Parathyroid adenoma (tissue), 2 donors: ENCODE results near the gene CPNE5.

Source experiments
- H2AFZ ChIP-seq: fragments of 300-600 bp; sonication (generic); one replicate; pipeline ENCODE4 v1.7.0; 2017; ENCODE audit warnings: antibody characterized with exemption, mild to moderate bottlenecking
- H3K27ac ChIP-seq: fragments of 300-600 bp; sonication (generic); one replicate; pipeline ENCODE4 v1.7.0; 2017
- H3K27me3 ChIP-seq: fragments of 300-600 bp; sonication (generic); one replicate; pipeline ENCODE4 v1.7.0; 2017; ENCODE audit warnings: low read length; ENCODE audit not compliant: control insufficient read depth, insufficient read depth
- H3K36me3 ChIP-seq: fragments of 300-600 bp; sonication (generic); one replicate; pipeline ENCODE4 v1.7.0; 2017; ENCODE audit warnings: low read length; ENCODE audit not compliant: control insufficient read depth, insufficient read depth
- H3K4me1 ChIP-seq: fragments of 300-600 bp; sonication (generic); one replicate; pipeline ENCODE4 v1.7.0; 2017; ENCODE audit warnings: control low read depth
- H3K4me2 ChIP-seq: fragments of 300-600 bp; sonication (generic); one replicate; pipeline ENCODE4 v1.7.0; 2017; ENCODE audit warnings: low read length
- H3K4me3 ChIP-seq: fragments of 300-600 bp; sonication (generic); one replicate; pipeline ENCODE4 v1.7.0; 2017; ENCODE audit warnings: low read depth, low read length
- H3K79me2 ChIP-seq: fragments of 300-600 bp; sonication (generic); one replicate; pipeline ENCODE4 v1.7.0; 2017; ENCODE audit warnings: control low read depth
- H3K9ac ChIP-seq: fragments of 300-600 bp; sonication (generic); one replicate; pipeline ENCODE4 v1.7.0; 2017; ENCODE audit warnings: mild to moderate bottlenecking
- H3K9me3 ChIP-seq: fragments of 300-600 bp; sonication (generic); one replicate; pipeline ENCODE4 v1.7.0; 2017; ENCODE audit warnings: low read length; ENCODE audit not compliant: control insufficient read depth
- CTCF ChIP-seq: fragments of 300-600 bp; sonication (generic); IDR thresholded peaks from one replicate; pipeline ENCODE4 v1.7.0; 2017; ENCODE audit warnings: antibody characterized with exemption, mild to moderate bottlenecking
- donor health status: primary hyperparathyroidism.

CPNE5 gene

DNA sequence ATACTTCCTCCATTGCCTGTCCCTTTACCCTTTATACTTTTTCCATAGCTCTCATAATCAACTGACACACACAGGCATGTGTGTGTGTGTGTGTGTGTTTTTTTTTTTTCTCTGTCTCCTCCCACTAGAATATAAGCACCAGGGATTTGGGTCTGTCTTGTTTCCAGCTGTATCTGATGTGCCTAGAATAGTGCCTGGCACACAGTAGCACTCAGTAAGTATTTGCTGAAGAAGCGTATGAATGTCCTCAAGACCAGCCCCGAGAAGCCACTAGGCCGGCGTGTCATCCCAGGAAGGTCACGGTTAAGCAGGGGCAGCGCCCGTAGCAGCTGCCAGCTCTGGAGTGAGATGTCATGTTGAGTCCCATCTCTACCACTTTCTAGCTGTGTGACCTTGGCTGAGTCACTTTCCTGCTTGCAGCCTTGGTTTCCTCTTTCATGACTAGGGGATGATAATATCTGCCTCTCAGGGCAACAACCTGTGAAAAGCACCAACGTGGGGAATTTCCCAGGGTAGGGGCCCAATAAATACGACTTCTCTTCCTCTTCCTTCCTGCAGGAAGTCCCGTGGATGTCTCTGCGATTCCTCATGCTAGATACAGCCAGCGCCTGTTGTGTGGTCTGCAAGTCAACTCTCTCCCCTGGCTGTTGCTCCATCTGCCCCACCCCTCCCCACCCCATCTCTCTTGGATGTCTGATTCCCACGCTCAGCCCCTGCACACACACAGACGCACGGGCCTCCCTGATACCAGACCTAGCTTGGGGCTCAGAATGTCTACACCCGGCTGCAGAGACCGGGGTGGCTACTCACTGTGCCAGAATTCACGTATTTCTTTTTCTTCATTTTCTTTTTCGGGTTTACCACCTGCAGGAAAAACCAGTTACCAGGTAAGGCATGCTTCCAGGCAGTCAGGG lies 83.6 kb downstream of the CPNE5 start:
- Histone ChIP-seq H3K4me1 (peaks cover 18% of the 10 kb centered on the region), H3K9ac (no peak overlapping the region), H3K27me3 (no peaks in the 10 kb centered on the region), H3K27ac (no peak overlapping the region), H3K4me2 (no peak overlapping the region), H3K79me2 (no peaks in the 10 kb centered on the region), H3K9me3 (no peaks in the 10 kb centered on the region), H3K4me3 (no peak overlapping the region), H2AFZ (no peak overlapping the region), H3K36me3 (no peaks in the 10 kb centered on the region)
- TF ChIP-seq CTCF, result no peak

DNA sequence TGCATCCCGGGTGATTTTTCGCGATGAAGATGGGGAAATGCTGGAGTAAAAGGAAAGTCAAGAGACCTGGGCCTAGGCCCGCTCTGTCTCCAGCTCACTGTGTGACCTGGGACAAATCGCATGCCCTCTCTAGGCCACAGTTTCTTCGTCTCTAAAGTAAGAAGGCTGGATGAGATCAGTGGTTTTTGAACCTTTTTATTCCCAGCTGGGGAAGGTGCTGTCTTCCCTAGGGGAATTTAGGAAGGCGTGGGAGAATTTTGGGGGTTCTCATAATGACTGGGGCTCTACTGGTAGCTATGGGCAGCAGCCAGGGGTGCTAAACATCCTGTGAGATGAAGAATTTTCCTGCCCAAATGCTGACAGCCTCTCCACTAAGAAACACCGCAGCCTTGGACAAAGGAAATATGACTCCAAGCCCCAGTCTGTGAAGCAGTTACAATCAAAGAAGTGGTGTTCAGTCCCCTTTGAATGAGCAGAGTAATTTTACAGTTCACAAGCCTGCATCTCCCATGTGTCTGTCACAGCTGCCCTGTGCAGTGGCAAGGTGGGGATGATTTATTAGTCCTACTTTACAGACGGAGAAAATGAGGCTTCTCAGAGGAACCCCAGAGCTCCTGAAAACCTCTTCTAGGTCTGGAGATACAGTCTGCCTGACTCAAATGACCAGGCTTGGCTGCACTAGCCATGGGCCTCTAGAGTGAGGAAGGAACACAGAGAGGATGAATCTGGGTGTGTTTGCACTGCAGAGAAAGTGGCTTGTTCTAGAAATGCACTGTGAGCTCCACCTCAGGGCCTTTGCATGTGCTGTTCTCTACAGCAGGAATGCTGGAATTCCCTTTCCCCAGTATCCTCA lies 84.4 kb downstream of the CPNE5 start:
- Histone ChIP-seq H3K4me3 (no peak overlapping the region), H3K4me2 (no peak overlapping the region), H3K4me1 (peaks cover 18% of the 10 kb centered on the region), H3K9ac (no peak overlapping the region), H3K9me3 (no peaks in the 10 kb centered on the region), H2AFZ (no peak overlapping the region), H3K79me2 (no peaks in the 10 kb centered on the region), H3K27ac (no peak overlapping the region), H3K36me3 (no peaks in the 10 kb centered on the region), H3K27me3 (no peaks in the 10 kb centered on the region)
- TF ChIP-seq CTCF, result no peak

DNA sequence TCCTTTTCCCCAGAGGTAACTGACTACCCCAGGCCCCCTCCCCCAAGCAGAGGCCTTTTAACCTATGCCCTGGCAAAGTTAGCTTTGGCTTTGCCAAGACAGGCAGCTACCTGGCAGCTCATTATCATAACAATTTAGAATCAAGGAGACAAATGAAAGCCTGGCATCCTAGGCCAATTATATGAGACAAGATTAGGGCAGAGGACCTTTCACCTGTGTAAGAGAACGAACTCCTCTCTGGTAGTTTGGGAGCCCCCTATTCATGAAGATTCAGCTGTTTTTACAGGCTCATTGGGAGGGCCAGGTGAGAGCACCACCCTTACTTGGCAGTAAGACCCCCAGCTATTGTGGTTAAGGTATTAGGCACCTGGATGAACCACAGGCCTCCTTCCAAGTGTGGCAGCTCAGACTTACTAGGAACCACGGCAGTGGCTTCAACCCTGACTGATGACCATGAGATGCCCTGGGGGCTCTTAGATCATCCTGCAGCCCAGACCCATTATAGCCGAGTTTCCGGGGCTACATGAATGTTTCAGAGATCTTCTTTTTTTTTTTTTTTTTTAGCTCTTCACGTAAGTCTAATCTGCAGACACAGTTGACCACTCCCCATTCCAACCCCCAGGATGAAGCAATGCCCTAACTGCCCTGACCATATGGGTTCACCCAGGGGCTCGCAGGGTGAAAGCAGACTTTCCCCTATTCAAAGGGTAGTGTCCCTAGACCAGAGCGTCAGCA lies 85.4 kb downstream of the CPNE5 start:
- H3K79me2 ChIP-seq, result no peaks in the 10 kb centered on the region
- no peaks in the 10 kb centered on the region for H3K9me3 ChIP-seq
- H2AFZ ChIP-seq, result peak overlapping the region; percentile 36
- no peaks in the 10 kb centered on the region for H3K36me3 ChIP-seq
- H3K27ac ChIP-seq, result no peak overlapping the region
- H3K27me3 ChIP-seq, result no peaks in the 10 kb centered on the region
- no peak overlapping the region for H3K4me2 ChIP-seq
- no peak overlapping the region for H3K4me3 ChIP-seq
- no peak for TF ChIP-seq CTCF
- peaks cover 18% of the 10 kb centered on the region for H3K4me1 ChIP-seq
- no peak overlapping the region for H3K9ac ChIP-seq

DNA sequence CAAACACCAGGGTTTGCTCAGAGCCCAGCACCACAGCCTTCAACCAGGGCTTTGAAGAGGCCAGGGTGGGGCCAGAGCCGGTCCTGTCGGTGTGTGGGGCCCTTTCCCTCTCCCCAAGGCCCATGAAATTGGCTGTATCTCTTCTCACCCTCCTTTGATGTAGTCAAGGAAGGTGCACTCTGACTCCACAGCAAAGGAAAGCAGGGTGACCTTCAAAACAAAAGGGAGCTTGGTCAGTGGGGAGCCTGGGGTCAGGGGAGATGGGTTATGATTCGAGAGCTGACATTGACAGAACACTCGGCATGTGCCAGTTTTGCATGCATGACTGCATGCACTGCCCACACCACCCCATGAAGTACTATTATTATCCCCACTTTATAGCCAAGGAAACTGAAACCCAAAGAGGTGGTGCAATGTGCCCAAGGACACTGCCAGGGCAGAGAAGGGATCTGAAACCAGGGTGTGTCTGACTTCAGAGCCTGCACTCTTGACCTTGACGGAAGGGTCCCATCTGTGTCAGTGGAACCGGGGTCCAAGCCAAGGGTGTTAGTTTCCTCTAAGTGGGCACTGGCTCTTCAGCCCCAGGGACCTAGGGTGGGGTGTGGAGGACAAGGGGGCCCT lies 86.2 kb downstream of the CPNE5 start:
- Histone ChIP-seq H3K9me3 (no peaks in the 10 kb centered on the region), H3K4me3 (no peak overlapping the region), H2AFZ (peak overlapping the region; percentile 55), H3K27me3 (no peaks in the 10 kb centered on the region), H3K79me2 (no peaks in the 10 kb centered on the region), H3K9ac (no peak overlapping the region), H3K4me2 (no peak overlapping the region), H3K27ac (peak overlapping the region; percentile 6), H3K36me3 (no peaks in the 10 kb centered on the region), H3K4me1 (peaks cover 18% of the 10 kb centered on the region)
- TF ChIP-seq CTCF, result no peak
